Activated T-cell treated with anti-CD3 and anti-CD28 coated beads, Interleukin-2, amount 50 U/mL, for 1 hour (primary cell): ENCODE results near the gene CAPZA1.
"Not testable (repeated sequence)": the region's sequence is repeated elsewhere in the genome, so short reads cannot be mapped to it uniquely, and the experiment has no call there.

Source experiments
- DNase-seq: peaks from one replicate; pipeline ENCODE4 v3.0.0-alpha.2; 2020

The CAPZA1 gene

DNA sequence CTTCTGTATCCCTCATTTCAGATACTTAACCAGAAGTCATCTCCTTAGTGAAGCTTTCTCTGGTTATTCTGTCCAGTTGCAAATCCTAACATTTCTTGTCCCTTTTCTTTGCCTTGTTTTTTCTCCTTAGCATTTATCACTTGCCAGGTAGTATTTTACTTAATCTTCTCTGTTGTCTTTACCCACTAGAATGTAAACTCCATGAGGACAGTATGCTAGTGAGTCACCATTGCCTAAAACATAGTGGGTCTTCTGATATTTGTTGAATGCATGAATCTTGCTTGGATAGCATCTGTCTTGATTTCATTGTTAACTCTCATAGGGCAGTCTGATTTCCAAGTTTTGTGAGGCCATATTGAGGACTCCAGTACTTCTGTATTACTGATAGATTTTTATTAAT, 9.6 kb downstream of the CAPZA1 start:
- DNase-seq = no peak

DNA sequence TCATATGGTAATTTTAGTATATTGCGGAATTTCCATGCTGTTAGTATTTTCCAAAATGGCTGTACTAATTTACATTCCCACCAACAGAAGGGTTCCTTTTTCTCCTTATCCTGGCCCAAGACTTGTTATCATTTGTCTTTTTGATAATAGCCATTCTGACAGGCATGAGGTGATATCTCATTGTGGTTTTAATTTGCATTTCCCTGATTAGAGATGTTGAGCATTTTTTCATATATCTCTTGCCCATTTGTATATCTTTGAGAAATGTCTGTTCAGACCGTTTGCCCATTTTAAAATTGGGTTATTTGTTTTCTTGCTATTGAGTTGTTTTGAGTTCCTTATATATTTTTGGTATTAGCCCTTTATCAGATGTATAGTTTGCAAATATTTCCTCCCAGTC, 14.0 kb downstream of the CAPZA1 start:
- no peak for DNase-seq

DNA sequence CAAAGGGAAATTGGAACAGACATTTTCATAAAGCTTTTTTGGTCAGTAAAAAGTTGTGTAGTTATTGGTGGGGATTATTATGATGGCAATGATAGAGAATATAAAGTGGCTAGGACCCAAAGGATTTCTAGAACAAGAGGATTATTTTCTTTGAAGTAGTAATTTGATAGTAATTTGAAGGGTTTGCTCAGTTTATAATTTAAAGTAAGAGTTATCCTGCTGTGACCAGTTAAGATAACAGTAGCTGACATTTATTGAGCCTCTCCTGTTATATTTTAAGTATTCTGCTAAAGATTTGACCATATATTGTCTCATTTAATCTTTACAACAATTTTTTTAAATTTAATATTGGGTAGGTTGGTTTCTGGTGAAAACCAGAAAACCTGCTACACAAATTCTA, 14.7 kb downstream of the CAPZA1 start:
- DNase-seq = no peak

DNA sequence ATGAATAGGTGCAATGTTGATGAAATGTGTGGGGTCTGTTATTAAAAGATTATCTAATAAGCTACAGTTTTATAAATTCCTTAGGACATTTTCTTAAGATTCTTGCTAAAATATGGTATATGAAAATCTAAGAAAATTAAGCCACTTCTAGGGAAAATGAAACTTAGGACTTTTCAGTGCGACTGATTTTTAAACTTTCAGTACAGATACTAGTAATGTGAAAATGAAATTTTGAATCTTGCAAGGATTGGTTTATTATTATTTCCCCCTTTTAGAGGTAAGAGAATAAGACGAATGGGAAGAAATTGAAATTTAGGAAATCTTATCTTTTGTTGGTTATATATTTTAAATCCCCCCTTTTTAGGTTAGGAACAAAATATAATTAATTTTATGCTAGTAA, 16.4 kb downstream of the CAPZA1 start:
- no peak for DNase-seq

DNA sequence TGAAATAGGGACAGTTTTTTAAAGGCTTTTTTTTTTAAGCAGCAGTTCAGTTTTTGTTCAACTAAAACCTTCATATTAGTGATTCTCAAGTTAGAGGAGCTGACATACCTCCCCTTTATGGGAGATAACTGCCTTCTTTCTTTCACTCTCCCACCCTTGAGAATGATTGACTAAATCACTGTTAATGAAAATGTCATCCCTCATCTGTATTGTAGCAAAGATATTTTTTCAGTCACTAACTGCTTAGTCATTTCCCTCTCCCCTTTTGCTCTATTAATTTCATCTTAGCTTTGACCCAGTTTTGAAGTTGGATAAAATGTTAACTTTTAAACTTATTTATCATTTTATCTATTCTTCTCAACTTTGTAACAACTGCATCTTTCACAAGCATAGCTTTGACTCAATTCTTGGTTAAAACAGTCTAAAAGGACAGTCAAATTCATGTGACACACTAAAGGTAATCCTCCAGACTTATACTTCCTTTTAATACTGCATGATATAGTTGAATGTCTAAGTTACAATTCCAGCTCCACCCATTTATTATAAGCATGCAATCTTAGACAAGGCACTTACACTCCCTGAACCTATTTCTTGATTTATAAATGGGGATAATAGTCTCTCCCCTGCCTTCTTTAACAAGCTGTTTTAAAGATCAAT, 17.1 kb downstream of the CAPZA1 start:
- no peak for DNase-seq

DNA sequence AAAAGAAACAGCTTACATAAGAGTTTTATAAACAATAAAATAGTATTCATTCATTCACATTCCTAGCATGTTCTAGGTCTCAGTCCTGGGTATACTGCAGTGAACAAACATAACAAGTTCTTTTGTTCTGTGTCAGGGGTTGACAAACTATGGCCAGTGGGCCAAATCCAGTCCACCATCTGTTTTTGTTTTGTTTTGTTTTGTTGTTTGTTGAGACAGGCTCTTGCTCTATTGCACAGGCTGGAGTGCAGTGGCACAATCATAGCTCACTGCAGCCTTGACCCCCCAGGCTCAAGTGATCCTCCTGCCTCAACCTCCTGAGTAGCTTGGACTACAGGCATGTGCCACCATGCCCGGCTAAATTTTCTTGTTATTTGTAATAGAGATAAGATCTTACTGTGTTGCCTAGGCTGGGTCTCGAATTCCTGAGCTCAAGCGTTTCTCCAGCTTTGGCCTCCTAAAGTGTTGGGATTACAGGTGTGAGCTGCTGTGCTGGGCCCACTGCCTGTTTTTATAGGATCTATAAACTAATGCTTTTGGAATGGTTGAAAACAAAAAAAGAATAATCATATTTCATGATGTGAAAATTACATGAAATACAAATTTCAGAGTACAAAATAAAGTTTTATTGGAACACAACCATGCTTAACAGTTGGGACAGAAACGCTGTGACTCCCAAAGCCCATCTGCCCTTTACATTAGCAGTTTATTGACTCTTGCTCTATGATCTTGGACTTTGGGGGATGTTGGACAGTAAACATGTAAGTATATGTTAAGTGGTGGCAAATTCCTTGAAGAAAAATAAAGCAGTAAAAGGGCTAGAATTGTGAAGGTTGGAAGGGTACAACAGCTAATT, 17.9 kb downstream of the CAPZA1 start:
- no peak for DNase-seq

DNA sequence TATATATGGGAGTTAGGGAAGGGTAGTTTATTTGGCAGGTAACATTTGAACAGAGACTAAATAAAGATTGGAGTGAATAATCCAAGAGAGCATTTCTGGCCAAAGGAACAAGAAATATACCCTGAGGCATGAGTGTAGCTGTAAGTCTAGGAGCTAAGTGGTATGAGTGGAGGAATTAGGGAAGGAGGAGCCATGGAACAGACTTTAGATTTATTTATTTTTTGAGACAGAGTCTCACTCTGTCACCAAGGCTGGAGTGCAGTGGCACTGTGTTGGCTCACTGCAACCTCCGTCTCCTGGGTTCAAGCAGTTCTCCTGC, 18.4 kb downstream of the CAPZA1 start:
- DNase-seq = no peak

DNA sequence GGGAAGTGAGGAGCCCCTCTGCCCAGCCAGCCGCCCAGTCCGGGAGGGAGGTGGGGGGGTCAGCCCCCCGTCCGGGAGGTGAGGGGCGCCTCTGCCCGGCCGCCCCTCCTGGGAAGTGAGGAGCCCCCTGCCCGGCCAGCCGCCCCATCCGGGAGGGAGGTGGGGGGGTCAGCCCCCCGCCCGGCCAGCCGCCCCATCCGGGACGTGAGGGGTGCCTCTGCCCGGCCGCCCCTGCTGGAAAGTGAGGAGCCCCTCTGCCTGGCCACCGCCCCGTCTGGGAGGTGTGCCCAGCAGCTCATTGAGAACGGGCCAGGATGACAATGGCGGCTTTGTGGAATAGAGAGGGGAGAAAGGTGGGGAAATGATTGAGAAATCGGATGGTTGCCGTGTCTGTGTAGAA, 20.8 kb downstream of the CAPZA1 start:
- not testable (repeated sequence) for DNase-seq

DNA sequence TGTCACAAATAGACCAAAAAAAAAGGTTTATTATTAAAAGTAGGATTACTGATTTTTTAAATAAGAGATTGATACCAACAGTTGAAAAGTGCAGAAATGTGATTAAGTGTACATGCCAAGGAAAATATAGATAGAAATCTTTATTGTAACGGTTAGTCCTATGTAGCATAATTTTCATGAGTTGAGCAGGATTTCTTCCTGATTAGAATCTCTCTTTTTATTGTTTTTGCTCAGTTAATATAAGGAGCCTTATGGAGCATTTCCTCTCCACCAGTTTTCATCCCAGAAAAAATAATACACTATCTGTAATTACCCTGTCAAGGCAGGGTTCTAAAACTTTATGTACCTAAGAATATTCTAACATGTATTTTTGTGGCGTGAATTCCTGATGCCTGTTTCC, 23.4 kb downstream of the CAPZA1 start:
- DNase-seq = no peak

DNA sequence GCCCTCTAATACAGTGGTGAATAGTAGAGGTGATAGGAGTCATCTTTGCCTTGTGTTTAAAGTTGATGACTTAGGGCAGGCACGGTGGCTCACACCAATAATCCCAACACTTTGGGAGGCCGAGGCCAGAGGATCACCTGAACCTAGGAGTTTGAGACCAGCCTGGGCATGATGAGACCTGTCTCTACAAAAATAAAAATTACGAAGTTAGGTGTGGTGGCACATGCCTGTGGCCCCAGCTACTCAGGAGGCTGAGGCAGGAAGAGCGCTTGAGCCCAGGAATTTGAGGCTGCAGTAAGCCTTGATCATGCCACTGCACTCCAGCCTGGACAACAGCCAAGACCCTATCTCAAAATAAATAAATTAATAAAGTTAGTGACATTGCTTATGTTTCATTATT, 26.6 kb downstream of the CAPZA1 start:
- no peak for DNase-seq

DNA sequence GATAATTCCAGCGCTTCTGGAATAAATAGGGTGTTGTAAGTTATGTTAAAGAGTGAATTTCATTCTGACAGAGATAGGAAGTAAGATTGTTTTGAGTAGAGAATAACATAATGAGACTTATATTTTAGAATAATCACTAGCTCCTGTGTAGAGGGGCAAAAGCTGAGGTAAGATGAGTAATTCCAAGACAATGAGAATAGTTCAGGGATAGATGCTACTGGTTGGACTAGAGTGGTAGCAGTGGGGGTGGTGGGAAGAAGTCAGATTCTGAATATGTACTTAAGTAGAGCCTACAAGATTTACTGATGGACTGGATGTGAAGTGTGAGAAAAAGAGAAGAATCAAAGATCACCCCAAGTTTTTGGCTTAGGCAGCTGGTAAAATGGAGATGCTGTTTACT, 31.6 kb downstream of the CAPZA1 start:
- DNase-seq = no peak

DNA sequence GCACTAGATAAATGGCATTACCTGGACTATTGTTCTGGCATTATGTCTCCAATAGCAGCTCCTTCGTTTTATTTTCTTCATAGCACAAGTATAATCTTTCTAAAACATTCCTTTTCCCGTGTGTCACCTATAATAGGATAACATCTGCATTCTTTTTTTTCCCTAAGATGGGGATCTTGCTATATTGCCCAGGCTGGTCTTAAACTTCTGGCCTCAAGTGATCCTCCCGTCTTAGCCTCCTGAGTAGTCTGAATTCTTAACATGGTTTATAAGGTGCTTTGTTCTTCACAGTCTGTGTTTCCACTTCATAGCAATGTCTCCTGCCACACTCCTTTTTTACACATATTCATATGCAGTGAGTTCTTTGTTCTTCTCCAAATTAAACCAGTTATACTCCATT, 46.2 kb downstream of the CAPZA1 start:
- DNase-seq = no peak

DNA sequence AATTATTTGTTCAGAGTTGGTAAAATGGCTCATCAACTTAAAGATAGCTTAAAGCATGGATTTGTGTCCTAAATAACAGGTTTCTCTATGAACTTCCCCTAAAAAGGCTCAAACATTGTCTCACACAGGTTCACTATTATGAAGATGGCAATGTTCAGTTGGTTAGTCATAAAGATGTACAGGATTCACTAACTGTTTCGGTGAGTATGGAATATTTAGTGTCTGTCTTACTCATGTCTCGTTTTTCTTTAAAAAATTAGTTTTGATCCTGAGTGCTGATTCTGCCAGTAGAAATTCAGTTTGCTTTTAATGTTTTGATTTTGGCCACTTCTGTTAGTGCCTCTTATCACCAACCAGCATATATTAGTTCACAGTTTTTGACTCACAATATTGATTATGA, 47.3 kb downstream of the CAPZA1 start:
- no peak for DNase-seq

DNA sequence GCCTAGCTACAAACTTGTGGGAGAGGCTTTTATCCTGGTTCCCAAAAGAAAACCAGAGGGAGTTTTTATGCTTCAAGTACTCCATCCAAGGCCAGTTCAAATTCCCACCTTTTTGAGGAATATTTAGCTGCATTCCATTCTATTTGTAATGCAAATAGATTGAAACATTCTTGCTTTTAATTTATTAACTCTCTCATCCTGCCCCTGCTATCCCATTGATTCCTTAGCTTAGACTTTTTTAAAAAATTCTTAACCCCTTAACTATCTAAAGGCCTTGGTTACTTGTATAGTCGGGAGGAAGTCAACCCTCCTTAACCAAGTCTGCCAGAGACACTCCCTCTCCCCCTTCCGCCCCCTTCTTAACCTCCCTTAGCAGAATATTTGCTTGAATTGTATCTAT, 52.4 kb downstream of the CAPZA1 start:
- DNase-seq = no peak

DNA sequence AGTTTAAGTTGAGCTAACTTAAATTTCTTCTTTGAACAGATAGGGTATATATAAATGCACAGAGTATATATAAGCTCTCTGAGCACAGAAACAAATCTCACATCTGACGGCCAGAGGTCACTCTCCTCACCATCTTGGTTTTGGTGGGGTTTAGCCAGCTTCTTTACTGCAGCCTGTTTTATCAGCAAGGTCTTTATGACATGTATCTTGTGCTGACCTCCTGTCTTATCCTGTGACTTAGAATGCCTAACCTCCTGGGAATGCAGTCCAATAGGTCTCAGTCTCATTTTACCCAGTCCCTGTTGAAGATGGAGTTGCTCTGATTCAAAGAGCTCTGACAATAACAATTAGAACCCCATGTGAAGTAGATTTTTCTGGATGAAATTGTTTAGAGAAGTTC, 53.2 kb downstream of the CAPZA1 start:
- no peak for DNase-seq

DNA sequence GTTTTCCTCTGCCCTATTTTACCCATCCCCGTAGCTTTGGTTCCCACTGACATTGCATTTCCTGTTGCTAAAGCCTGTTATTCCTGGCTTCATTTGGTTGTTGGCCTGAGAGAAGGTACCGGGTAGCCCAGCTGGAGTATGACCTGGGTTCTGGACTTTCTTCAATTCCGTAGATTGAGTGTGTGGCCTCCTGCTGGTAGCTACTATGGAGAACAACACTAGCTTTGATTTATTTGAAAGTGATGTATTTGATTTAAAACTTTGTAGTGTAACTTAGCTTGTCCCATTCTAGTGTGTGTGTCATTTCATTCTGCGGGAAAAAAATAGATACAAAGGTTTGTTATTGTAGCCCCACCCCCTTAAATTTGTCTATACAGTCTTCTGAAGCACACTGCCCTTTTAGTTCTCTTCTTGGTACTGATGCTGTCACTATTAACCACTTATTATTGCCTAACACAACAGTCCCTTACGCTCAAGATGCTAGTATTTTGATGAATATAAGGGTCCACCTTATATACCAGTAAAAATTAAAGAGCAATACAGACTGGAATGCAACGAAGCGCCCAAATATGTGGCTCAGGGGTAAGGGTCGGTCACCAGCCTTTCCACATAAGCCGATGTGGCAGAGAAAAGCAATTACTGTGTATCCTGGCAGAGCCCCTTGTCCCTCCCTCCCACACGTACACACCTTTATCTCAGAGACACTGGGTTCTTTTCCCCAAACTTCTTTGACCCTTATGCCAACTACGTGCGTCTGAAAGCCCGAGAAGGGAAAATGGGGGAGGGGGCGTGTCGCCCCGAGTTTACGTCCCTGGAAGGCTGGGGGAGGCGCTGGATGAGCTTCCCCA, 54.2 kb downstream of the CAPZA1 start:
- DNase-seq = no peak

DNA sequence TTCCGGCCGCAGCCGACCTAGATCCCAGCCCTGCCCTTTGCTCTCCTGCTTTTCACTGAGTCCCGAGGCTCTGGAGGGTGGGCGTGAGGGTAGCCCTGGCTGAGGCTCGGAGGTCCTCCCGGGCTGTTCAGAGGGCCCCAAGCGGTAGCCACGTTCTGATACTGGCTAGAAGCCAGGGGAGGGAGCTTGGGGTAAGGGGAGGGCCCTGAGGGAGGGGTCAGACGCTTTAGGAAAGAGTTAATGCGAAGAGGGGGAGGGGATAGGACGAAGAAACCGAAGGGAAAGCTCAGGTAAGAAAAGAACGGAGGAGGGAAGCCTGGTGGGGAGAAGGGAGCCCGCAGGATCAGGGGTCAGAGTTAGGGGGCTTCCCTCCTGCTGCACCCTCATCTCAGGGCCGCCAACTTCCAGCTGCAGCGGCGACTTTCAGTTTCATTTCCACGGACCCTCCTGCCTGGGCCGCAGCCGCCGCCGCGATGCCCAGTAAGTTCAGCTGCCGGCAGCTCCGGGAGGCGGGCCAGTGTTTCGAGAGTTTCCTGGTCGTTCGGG, 54.9 kb downstream of the CAPZA1 start, which contains the start of gene MOV10:
Gene MOV10 (plus strand): TSS at position 220 of the 546 bp plus-strand sequence. CDS start 254 bp downstream, at position 474.
- peak; percentile 67 for DNase-seq

DNA sequence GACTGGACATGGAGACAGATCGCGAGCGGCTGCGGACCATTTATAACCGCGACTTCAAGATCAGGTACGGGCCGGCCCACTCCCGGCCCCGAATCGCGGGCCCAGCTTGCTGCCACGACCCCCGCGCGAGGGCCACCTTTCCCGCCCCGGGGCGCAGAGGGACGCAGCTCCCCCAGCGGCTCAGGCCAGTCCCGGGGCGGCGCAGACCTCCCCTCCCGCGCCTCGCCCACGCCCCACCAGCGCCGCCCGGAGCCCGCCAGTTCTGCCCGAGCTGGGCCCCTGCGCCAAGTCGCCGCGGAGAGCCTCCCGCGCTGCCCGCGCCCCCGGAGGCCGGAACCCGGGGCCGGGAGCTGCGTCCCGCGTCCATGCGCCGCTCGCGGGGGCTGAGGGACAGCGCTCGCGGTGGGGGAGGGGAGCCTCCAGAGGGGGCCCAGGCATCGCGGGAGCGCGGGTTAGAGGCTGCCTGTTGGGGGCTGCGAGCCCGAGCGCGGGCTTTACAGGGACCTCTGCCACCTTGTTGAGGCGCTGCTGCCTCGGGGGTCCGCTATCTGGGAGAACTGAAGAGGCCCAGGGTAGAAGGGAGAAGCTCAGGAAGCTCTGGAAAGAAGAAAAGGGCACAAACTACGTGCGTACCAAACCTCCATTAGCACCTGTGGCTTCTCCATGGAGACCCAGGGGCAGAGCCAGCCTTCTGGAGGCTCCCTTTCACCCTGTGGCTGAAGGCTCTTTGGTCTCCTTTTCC, 55.5 kb downstream of the CAPZA1 start:
- DNase-seq = peak; percentile 62

DNA sequence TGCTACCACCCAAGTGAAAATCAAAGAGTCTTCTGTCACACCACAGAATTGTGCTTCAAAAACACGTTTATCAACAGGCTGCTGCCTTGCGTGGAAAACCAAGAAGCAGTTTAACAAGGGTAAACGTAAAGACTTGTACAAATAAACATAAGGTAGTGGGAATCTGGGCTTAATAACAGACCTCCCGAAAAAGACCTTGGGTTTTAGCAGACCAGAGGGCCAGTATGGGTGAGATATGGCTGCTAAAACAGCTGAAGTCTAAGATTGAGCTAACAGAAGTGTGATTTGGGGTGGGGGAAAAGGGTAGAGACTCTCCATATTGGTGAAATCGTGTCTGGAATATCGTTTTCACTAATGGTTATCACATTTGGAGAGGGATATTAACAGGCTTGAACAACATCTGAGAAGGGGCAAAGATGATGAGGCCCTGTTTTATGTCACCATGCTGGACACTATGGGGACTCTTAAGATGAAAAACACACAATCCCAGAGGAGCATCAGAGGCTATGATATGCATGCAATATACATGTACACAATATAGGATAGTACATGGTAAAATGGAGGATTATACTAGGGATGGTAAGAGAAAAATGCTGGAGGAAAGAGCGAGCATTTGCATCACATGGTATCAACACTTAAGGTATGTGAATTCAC, 56.2 kb downstream of the CAPZA1 start:
- DNase-seq = no peak

DNA sequence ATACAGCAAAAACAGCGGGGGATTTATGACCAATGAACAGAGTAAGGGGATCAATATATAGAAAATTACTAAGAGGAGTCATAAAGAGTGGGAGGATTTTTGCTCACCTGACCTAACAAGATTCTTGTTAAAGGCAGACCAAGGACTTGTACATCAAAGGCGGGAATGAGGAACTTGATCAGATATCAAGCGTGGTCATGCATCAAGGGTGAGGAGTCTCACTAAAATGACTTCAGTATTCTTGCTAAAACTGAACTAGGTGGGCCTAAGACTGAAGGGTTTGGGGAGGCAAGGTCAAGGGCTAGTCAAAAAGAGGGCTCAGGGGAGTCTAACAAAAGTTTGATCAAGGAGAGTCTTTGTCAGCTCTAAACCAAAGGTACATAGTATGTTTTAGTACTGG, 56.9 kb downstream of the CAPZA1 start:
- DNase-seq = no peak

DNA sequence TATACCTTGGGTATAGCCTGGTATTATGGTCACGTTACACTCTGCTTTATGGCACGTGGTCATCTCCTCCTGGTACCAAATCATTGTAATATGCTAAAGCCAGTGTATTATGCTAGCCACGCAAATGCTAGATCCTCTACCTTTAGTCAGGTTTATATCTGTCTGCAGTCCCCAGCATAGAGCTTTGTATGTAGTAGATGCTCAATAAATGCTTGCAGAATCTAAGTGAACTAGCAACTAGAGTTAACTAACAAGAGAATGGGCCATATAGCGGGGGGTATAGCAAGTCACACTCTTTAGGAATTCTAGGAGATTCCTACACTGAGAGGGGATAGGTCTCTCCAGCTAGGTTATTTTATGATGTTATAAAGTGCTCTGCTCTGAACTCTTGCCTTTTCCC, 57.9 kb downstream of the CAPZA1 start:
- no peak for DNase-seq

DNA sequence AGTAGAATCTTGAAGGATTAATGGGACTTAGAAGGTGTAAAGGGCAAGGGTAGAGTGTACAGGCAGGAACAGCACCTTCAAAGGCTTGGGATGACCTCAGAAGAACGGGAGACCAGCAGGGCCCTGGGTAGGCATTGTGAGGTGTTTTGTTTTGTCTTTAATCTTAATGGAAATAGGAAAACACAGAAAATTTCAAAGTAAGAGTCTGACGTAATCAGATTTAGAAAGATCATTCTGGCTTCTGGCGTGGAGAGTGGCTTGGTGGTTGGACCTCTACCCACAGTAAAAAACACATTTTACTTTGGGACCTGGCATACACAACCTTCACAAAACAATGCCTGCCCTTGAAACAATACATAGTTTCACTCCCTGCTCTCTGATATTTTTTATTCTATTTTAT, 59.0 kb downstream of the CAPZA1 start:
- no peak for DNase-seq
